ENCODE results near the gene ELMO2.

DNA sequence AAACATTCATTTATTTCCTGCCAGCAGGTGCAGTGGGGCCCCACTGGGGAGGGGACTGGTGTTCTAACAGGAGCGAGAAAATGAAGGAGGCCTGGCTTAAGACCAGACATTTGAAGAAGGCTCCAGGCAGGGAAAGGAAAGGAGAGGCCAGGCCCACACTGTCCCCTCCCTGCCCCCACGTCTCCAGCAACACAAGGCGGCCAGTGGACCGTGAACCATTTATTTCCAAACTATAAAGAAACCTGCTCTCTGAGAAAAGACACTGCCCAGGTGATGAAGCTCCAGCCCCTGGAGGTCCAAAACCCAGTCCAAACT is 56.7 kb downstream of the ELMO2 start:
- TF ChIP-seq, protein P1, sequence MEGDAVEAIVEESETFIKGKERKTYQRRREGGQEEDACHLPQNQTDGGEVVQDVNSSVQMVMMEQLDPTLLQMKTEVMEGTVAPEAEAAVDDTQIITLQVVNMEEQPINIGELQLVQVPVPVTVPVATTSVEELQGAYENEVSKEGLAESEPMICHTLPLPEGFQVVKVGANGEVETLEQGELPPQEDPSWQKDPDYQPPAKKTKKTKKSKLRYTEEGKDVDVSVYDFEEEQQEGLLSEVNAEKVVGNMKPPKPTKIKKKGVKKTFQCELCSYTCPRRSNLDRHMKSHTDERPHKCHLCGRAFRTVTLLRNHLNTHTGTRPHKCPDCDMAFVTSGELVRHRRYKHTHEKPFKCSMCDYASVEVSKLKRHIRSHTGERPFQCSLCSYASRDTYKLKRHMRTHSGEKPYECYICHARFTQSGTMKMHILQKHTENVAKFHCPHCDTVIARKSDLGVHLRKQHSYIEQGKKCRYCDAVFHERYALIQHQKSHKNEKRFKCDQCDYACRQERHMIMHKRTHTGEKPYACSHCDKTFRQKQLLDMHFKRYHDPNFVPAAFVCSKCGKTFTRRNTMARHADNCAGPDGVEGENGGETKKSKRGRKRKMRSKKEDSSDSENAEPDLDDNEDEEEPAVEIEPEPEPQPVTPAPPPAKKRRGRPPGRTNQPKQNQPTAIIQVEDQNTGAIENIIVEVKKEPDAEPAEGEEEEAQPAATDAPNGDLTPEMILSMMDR (IDR thresholded peaks at IDR 0.05) = no peak
- no peak for TF ChIP-seq EP300 (IDR thresholded peaks at IDR 0.05)
- TF ChIP-seq POLR2AphosphoS5 (IDR thresholded peaks at IDR 0.05) = no peak
- no peak for TF ChIP-seq POLR2A (IDR thresholded peaks at IDR 0.05)

Data from upper lobe of left lung (tissue), 4 donors.